Measurements from ENCODE around the gene SH3RF3. TPM values are rescaled to one million over a fixed set of nuclear protein-coding genes. Genes with fewer than 3 reads are reported as not detected.

SH3RF3 gene
- total RNA-seq, 1 donor from 2014 or later = 1.7 TPM

DNA sequence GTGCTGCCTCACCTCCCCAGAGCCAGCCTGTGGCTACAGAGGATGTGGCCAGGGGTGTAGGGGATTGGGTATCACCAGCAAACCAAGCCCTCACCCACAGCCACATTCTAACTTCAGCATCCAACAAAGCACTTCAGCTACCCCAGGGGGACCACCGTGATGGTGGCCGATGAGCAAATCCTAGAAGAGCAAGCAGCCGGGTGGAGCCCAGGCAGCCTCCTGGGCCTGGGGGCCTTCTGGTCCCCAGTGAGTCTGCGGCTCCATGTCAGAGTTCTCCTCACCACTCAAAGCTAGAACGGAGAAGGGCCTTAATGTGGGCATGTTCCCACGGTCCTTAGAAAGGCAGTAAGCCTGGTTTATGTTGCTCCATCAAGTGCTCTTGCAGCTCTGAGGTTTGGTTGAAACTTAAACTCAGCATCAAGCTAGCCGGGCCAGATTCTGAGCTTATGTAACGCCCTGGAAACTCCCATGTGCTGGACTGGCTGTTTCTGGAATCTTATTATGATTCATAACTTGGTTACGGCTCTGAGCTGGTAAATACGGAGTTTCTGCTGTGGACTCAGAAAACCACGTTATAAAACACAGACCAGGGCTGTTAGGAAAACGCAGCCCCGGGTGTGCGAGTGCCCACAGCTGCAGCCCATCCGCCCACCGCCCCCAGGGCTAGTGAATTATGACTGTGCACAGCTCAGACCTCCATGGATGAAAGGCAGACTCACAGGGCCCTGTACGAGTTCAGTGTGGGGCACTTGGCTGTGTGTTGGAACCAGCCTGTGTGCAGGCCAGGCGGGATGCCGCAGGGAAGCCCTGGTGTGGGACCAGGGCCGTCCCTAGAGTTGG, 385.0 kb downstream of the SH3RF3 start:
- H3K27me3 Mint-ChIP-seq (ENCODE audit: unreplicated experiment) = peaks cover 3% of the 10 kb centered on the region
- no peak for DNase-seq
- peaks cover 15% of the 10 kb centered on the region for H3K9me3 Mint-ChIP-seq (ENCODE audit: unreplicated experiment)
- no peak overlapping the region for H3K27ac Mint-ChIP-seq (ENCODE audit: unreplicated experiment)
- H3K36me3 Mint-ChIP-seq (ENCODE audit: unreplicated experiment) = no peaks in the 10 kb centered on the region
- peaks cover 2% of the 10 kb centered on the region for H3K4me1 Mint-ChIP-seq (ENCODE audit: low read depth, unreplicated experiment)
- TF ChIP-seq, protein P1, sequence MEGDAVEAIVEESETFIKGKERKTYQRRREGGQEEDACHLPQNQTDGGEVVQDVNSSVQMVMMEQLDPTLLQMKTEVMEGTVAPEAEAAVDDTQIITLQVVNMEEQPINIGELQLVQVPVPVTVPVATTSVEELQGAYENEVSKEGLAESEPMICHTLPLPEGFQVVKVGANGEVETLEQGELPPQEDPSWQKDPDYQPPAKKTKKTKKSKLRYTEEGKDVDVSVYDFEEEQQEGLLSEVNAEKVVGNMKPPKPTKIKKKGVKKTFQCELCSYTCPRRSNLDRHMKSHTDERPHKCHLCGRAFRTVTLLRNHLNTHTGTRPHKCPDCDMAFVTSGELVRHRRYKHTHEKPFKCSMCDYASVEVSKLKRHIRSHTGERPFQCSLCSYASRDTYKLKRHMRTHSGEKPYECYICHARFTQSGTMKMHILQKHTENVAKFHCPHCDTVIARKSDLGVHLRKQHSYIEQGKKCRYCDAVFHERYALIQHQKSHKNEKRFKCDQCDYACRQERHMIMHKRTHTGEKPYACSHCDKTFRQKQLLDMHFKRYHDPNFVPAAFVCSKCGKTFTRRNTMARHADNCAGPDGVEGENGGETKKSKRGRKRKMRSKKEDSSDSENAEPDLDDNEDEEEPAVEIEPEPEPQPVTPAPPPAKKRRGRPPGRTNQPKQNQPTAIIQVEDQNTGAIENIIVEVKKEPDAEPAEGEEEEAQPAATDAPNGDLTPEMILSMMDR (IDR thresholded peaks at IDR 0.05; ENCODE audit: partially characterized antibody, unreplicated experiment) = no peak
- H3K4me3 Mint-ChIP-seq (ENCODE audit: unreplicated experiment) = no peak overlapping the region

DNA sequence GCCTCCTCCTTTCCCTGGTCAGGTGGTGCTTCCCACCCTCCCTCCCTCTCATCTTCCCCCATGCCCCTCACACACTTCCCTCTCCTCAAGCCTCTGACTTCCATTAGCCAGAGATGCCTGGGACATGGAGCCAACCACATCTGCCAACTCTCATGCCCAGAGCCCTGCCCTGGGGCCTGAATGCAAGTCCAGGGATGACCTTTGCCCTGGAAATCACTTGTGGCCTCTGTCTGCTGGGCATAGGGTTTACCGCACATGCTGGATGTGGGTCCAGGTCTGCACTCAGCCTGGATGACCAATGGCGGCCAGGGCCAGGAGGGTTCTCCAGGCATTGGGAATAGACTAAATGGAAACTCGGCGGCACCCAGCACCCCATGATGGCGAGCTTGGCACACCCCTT, 385.9 kb downstream of the SH3RF3 start:
- H3K4me1 Mint-ChIP-seq (ENCODE audit: low read depth, unreplicated experiment) = peaks cover 5% of the 10 kb centered on the region
- H3K4me3 Mint-ChIP-seq (ENCODE audit: unreplicated experiment) = no peak overlapping the region

GRCh38 chr2:109516445-109517117, 387.6 kb downstream of the SH3RF3 start:
- H3K27me3 Mint-ChIP-seq (ENCODE audit: unreplicated experiment) = peaks cover 7% of the 10 kb centered on the region
- H3K27ac Mint-ChIP-seq (ENCODE audit: unreplicated experiment) = no peak overlapping the region
- H3K36me3 Mint-ChIP-seq (ENCODE audit: unreplicated experiment) = no peaks in the 10 kb centered on the region
- H3K9me3 Mint-ChIP-seq (ENCODE audit: unreplicated experiment) = peaks cover 9% of the 10 kb centered on the region
- TF ChIP-seq, protein P1 (IDR thresholded peaks at IDR 0.05; ENCODE audit: partially characterized antibody, unreplicated experiment) = peak; percentile 76
- no peak overlapping the region for H3K4me3 Mint-ChIP-seq (ENCODE audit: unreplicated experiment)
- H3K4me1 Mint-ChIP-seq (ENCODE audit: low read depth, unreplicated experiment) = peaks cover 11% of the 10 kb centered on the region
- peak; percentile 90 for DNase-seq

More for the DNA sequence above, 385.9 kb downstream of the SH3RF3 start:
- DNase-seq = no peak
- H3K27ac Mint-ChIP-seq (ENCODE audit: unreplicated experiment) = no peak overlapping the region
- H3K9me3 Mint-ChIP-seq (ENCODE audit: unreplicated experiment) = peaks cover 11% of the 10 kb centered on the region
- TF ChIP-seq, protein P1 (IDR thresholded peaks at IDR 0.05; ENCODE audit: partially characterized antibody, unreplicated experiment) = no peak
- H3K36me3 Mint-ChIP-seq (ENCODE audit: unreplicated experiment) = no peaks in the 10 kb centered on the region
- H3K27me3 Mint-ChIP-seq (ENCODE audit: unreplicated experiment) = peaks cover 7% of the 10 kb centered on the region

DNA sequence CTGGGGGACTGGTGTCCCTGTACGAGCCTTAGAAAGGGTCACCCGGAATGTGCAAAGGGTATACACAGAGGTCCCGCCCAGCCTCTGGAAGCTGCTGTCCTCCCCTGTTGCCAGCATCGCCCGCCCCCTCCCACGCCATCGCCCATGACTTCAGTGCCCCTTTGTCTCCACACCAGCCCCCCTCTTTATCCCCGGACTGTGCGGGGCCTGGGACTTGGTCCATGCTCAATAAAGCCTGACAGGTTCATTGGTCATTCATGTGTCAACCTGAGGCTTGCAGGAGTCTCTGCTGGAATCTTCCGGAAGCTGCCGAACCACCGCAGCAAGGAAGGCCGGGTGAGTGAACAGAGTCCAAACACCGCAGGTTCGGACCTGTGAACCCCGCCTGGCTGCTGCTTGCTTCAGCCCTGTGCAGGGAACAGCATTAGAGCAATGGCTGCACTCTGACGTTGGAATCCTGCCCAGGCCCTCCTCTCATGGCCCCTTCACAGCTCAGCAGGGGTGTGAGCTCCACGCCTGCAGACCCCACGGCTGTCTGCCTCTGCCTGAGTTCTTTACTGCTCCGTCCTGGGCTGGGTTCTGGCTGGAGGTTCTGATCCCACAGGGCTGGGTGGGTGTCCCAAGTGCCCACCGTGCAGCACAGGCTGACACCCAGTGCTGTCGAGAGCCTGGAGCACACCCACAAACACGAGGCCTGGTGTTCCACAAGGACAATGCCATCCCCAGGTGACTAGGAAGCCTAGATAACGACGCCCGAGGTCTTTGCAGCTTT, 388.3 kb downstream of the SH3RF3 start:
- H3K4me3 Mint-ChIP-seq (ENCODE audit: unreplicated experiment) = no peak overlapping the region
- no peak for DNase-seq
- peaks cover 7% of the 10 kb centered on the region for H3K27me3 Mint-ChIP-seq (ENCODE audit: unreplicated experiment)
- H3K9me3 Mint-ChIP-seq (ENCODE audit: unreplicated experiment) = peaks cover 8% of the 10 kb centered on the region
- H3K27ac Mint-ChIP-seq (ENCODE audit: unreplicated experiment) = no peak overlapping the region
- H3K36me3 Mint-ChIP-seq (ENCODE audit: unreplicated experiment) = no peaks in the 10 kb centered on the region
- TF ChIP-seq, protein P1 (IDR thresholded peaks at IDR 0.05; ENCODE audit: partially characterized antibody, unreplicated experiment) = no peak
- H3K4me1 Mint-ChIP-seq (ENCODE audit: low read depth, unreplicated experiment) = peaks cover 11% of the 10 kb centered on the region

Data from glutamatergic neuron (in vitro differentiated cells).